Mesodermal cell (in vitro differentiated cells): ENCODE results near the gene TMEM190.

ENCODE experiments used
- H3K27ac ChIP-seq: 2 replicates; pipeline ENCODE4 v1.7.0; 2013; ENCODE audit warnings: mild to moderate bottlenecking, low read depth, low read length, moderate library complexity; ENCODE audit not compliant: severe bottlenecking
- H3K36me3 ChIP-seq: 2 replicates; pipeline ENCODE4 v1.7.1; 2013; ENCODE audit warnings: mild to moderate bottlenecking, low read length, moderate library complexity; ENCODE audit not compliant: control insufficient read depth, insufficient read depth
- H3K4me1 ChIP-seq: one replicate; pipeline ENCODE4 v1.7.1; 2013; ENCODE audit warnings: mild to moderate bottlenecking, low read length; ENCODE audit not compliant: insufficient read depth, control insufficient read depth, poor library complexity, severe bottlenecking
- H3K4me3 ChIP-seq: 2 replicates; pipeline ENCODE4 v1.7.0; 2013; ENCODE audit warnings: low read length, control low read depth, mild to moderate bottlenecking; ENCODE audit not compliant: insufficient read depth, poor library complexity, severe bottlenecking; ENCODE audit errors: extremely low read depth
- H3K9me3 ChIP-seq: 2 replicates; pipeline ENCODE4 v1.7.1; 2013; ENCODE audit warnings: mild to moderate bottlenecking, low read length, moderate library complexity; ENCODE audit not compliant: control insufficient read depth
- WGBS, 2 experiments: methylation state at CpG; one replicate each; pipeline ENCODE4 v1.1.5; 2013; ENCODE audit warnings: missing lambda C conversion rate in 2 of 2; ENCODE audit not compliant: insufficient coverage in 2 of 2; 5-methylcytosine and 5-hydroxymethylcytosine counted together

The TMEM190 gene

DNA sequence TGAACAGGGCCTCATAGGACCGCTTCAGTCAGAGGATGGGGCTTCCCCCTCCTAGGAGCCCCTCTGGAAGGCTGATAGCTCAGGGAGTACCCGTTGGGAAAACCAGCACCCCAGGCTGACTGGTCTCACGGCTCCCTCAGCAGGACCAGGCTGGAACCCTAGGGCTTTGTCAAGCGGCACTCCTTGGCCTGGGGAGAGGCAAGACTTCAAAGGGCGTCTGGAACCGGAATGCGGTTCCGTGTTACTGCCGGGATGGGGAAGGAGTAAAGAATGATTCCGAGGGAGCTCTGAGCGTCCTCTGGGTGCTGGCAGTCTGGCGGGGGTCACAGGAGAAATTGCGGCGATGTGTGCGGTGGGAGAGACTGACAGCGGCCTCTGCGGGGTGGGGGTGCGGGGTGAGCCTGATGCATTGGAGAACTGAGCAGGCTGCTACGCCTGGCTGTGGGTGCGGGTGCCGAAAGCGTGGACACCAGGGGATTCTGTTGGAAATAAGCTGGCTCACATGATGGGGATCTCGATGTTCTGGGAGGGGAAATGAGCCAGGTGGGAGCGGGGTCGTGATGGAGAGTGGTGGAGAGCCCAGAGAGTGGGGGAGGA, 24.0 kb upstream of the TMEM190 start:
- peaks cover 15% of the 10 kb centered on the region for H3K4me1 ChIP-seq
- no peaks in the 10 kb centered on the region for H3K9me3 ChIP-seq
- peaks cover 8% of the 10 kb centered on the region for H3K36me3 ChIP-seq
- H3K4me3 ChIP-seq, result no peak overlapping the region
- 81 to 85% methylated on average over 23 to 25 of the region's 25 CpGs for WGBS, 2 experiments
- H3K27ac ChIP-seq, result no peak overlapping the region

DNA sequence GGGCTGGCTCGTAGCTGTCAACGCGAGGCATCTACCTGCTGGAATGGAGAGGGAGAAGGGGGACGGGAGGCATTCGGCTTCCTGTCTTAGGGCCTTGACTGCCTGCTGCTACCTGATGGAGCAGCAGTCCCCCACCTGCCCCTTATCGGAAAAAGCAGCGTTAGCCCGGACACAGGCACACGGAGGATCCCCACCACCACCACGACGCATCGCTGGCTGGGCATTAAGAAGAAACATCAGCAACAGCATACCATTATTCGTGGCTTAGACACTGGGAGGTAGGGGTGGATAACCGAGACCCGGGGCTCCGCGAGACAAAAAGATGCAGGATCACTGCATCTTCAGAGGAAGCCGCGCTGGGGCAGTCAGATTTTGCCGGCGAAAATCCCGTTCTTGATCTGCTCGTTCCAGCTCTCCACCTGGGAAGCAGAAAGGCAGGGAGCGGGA, 23.2 kb upstream of the TMEM190 start:
- Histone ChIP-seq H3K36me3 (peaks cover 8% of the 10 kb centered on the region), H3K9me3 (no peaks in the 10 kb centered on the region), H3K4me3 (peak overlapping the region; percentile 41)

DNA sequence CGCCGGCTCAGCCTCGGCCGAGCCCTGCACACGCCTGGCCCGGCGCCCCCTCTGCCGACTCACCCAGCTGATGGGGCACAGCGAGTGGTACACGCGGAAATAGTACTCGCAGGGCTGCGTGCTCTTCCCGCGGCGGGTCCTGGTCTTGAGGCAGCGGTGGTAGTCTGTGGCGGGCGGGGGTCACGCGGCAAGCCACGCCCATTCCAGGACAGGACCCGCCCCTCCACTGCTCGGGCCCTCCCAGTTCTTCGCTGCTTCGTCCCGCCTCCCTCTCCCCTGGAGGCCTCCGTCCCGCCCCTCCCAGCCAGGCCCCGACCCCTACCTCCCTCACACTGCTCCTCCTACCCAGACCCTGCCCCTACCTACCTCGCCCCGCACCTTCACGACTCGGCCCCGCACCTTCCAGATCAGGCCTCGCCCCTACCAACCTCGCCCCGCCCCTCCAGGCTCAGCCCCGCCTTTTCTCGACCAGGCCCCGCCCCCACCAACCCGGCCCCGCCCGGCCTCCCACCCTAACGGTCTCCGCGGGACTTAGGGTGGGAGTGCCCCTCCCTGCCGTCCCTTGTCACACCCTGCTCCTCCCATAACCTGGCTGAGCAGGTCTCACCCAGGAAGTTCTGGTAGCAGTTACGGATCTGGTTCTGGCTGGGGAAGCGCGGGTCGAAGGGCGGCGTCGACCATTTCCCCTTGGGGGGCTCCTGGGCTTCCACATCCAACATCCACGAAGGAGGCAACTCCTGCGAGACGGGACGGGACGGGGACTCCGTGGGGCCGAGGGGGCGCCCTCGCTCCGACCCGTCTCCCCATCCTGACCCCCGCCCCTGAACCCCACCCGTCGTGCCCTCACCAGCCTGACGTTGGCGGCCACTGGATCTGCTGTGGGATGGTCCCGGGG, 22.6 kb upstream of the TMEM190 start:
- H3K27ac ChIP-seq, result no peak overlapping the region
- 3 to 4% methylated on average over 43 to 58 of the region's 72 CpGs for WGBS, 2 experiments
- no peaks in the 10 kb centered on the region for H3K9me3 ChIP-seq
- peak overlapping the region; percentile 41 for H3K4me3 ChIP-seq
- peaks cover 8% of the 10 kb centered on the region for H3K36me3 ChIP-seq
- peaks cover 3% of the 10 kb centered on the region for H3K4me1 ChIP-seq

More for the DNA sequence above, 23.2 kb upstream of the TMEM190 start:
- no peak overlapping the region for H3K27ac ChIP-seq
- H3K4me1 ChIP-seq, result peaks cover 7% of the 10 kb centered on the region
- 10 to 11% methylated on average over 16 to 17 of the region's 24 CpGs for WGBS, 2 experiments

DNA sequence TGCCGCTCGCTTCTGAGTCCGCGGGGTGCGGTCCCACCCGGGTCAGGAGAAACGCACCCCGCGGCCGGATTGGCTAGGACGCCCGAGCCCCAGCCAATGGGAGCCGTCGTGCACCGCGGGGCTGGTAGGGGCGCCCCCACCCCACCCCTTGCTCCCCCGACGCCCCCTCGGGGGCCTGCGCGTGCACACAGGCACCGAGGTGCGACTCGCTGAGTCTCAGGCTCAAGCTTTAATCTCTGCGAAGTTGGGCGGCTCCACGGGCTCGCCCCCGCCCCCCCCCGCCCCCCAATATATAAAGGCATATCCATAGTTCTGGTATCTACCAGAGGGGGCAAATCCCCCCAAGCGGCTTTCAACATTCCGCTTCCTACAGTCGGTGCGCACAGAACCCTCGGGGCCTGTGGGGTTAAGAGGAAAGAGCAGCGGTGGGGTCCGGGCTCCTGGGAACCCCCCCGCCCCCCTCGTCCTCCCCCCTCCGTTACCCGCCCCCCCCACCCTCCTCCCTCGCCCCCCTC, 21.9 kb upstream of the TMEM190 start, which contains the start of gene COX6B2:
TSS of gene COX6B2 (minus strand) at position 22 of the 515 bp plus-strand sequence. CDS start 198 bp downstream, outside the sequence.
- 4 to 6% methylated on average over 11 to 17 of the region's 43 CpGs for WGBS, 2 experiments
- peak within 1 kb of the TSS; percentile 41 for H3K4me3 ChIP-seq
- peaks cover 4% of the 10 kb centered on the region for H3K36me3 ChIP-seq
- H3K27ac ChIP-seq, result no peak within 1 kb of the TSS
- H3K9me3 ChIP-seq, result no peaks in the 10 kb centered on the region
- H3K4me1 ChIP-seq, result peaks cover 3% of the 10 kb centered on the region

DNA sequence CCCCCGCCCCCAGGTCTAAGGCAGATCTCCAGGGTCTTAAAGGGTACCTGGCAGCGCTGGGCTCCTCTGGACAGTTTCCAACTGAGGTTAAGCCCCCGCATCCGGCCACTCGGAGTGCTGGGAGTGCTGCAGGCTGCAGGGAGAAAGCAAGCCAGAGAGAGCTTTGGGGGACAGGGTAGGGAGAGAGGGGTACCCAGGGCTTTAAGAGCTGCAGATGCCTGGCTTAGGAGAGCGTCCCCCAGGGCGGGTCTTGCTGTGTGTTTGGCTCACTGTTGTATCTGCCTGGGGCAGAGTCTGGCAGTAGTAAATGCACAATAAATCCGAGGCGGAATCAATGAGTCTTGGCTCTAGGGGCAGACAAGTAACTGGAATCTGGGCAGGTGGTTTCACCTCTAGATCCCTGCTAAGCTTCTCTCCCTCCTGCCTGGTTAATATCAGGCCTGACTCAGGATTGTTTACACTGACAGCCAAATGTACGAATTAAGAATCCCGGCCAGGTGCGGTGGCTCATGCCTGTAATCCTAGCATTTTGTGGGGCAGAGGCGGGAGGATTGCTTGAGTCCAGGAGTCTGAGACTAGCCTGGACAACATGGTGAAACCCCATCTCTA, 21.3 kb upstream of the TMEM190 start:
- 49 to 52% methylated on average over 11 to 12 of the region's 13 CpGs for WGBS, 2 experiments
- Histone ChIP-seq H3K27ac (no peak overlapping the region), H3K4me3 (no peak overlapping the region), H3K36me3 (no peaks in the 10 kb centered on the region), H3K4me1 (peaks cover 3% of the 10 kb centered on the region), H3K9me3 (no peaks in the 10 kb centered on the region)

DNA sequence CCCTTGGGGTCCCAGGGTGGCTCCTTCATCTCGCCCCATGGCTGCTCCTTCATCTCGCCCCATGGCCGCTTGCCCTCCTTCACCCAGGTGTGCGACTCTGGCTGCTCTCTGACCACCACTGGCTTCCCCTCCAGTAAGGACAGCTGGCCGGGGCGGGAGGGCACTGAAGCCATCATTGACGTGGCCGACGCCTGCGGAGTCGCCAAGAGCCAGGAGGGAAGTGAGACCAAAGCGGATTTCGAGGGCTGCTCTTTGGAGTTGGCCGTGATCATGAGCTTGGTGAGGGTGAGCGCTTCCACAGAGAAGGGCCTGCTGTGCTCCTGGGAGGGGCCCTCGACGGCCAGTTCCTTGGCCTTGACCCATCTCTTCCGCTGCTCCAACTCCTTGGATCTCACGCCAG, 18.1 kb upstream of the TMEM190 start:
- no peaks in the 10 kb centered on the region for H3K36me3 ChIP-seq
- H3K9me3 ChIP-seq, result no peaks in the 10 kb centered on the region
- WGBS, 2 experiments, result 90 to 93% methylated on average over 16 to 18 of the region's 19 CpGs
- H3K27ac ChIP-seq, result no peak overlapping the region
- no peak overlapping the region for H3K4me3 ChIP-seq
- peaks cover 8% of the 10 kb centered on the region for H3K4me1 ChIP-seq

DNA sequence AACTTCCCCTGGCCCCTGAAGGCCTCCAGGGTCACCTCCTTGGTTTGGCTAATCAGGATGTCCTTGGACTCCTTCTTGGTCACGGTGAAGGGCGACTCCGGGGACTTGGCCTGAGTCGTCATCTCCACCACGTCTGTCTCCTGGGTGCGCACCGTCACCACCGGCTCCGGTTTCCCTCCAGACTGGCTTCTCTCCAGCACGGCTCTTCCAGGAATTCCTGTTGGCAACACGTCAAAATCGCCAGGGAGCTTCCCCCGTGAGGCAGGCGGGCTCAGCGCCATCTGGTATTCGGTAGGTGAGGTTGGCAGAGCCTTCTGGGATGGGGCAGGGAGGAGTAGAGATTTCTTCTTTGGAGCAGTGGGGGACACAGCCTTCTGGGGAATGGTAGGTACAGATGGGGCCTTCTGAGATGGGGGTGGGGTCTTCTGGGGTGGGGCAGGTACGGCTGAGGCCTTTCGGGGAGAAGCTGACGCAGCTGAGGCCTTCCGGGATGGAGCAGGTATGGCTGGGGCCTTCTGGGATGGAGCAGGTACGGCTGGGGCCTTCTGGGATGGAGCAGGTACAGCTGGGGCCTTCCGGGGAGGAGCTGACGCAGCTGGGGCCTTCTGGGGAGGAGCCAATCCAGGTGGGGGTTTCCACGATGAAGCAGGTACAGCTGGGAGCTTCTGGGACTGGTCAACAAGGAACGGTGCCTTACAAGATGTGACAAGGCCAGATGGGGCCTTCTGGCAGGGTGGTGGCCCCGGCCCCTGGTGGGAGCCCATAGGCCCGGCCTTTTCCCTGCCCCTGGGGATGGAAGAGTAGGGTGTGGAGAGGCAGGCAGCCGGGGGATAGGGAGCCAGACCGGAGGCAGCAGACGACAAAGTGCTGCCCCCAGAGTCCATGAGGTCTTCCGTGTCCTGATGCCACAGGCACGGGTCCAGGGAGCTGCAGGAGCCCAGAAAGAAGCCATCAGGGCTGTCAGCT, 17.4 kb upstream of the TMEM190 start:
- Histone ChIP-seq H3K36me3 (peaks cover under 1% of the 10 kb centered on the region), H3K4me1 (peaks cover 8% of the 10 kb centered on the region), H3K4me3 (no peak overlapping the region), H3K9me3 (no peaks in the 10 kb centered on the region), H3K27ac (no peak overlapping the region)
- 86 to 92% methylated on average over 24 to 30 of the region's 32 CpGs for WGBS, 2 experiments

DNA sequence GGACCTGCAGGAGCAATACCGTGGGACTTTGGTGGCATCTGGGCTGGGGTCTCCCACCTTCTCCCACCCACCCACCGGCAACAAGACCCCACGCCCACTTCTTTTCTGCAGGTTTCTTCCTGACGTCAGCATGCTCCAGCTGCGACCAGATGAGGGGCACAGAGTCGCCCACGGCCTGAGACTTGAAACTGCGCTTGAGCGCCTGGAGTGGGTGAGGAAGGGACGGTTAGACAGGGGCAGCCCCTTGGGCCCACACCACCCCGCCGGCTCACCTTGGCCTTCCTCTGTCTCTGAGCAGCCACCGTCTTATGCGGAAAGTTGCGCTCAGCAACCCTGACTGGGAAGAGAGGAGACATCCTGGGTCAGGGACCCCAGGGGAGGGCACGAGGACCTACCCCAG, 15.7 kb upstream of the TMEM190 start:
- Histone ChIP-seq H3K9me3 (no peaks in the 10 kb centered on the region), H3K4me1 (peaks cover 8% of the 10 kb centered on the region), H3K4me3 (no peak overlapping the region), H3K36me3 (peaks cover 17% of the 10 kb centered on the region), H3K27ac (no peak overlapping the region)
- WGBS, 2 experiments, result 87% methylated on average over 14 to 16 of the region's 16 CpGs

DNA sequence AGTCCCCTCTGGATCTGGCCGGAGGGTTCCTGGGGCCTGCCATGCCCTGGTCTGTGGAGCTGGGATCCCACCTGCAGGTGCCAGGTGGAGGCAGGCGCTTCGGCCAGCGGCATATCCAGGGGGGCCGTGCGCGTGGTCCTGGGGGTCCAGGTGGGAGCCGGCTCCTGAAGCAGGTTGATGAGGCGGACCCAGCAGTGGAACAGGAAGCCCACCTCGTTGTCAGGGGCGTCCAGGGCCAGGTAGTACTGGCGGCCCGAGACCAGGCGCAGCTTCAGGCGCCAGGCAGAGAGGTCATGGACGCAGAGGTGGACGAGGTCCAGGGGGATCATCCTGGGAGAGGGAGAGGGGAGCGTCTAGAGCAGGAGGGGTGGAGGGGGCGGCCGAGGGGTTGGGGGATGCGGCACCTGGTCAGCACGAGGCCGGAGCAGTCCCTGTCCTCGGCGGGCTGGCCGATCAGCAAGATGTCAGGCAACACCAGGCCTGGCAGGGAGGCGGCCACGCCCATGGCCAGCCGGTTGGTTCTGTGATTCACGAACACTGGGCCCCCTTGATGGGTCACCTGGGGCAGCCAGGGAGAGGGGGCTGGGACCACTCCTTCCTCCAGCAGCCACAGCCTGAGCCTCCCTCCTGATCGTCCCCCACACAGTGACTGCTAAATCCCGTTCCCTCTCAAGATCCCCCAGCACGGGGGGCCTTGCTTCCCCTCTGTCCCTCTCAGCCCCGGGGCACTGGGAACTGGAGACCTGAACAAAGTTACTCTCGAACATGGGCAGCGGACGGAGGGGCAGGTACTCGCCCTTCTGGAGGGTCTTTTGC, 14.2 kb upstream of the TMEM190 start:
- Histone ChIP-seq H3K36me3 (peaks cover 31% of the 10 kb centered on the region), H3K9me3 (no peaks in the 10 kb centered on the region), H3K27ac (no peak overlapping the region), H3K4me3 (no peak overlapping the region), H3K4me1 (peaks cover 8% of the 10 kb centered on the region)
- 80 to 87% methylated on average over 33 to 34 of the region's 38 CpGs for WGBS, 2 experiments
